GM18499 (cell line): ENCODE results near the gene SLC35D3.
"Not testable (repeated sequence)": the region's sequence is repeated elsewhere in the genome, so short reads cannot be mapped to it uniquely, and the experiment has no call there.

Experiments
- ATAC-seq: cut with Tn5 transposase; IDR thresholded peaks from one replicate; pipeline ENCODE4 v1.9.1; 2021; ENCODE audit warnings: moderate number of reproducible peaks; ENCODE audit not compliant: insufficient read depth, unreplicated experiment

Gene SLC35D3, protein sequence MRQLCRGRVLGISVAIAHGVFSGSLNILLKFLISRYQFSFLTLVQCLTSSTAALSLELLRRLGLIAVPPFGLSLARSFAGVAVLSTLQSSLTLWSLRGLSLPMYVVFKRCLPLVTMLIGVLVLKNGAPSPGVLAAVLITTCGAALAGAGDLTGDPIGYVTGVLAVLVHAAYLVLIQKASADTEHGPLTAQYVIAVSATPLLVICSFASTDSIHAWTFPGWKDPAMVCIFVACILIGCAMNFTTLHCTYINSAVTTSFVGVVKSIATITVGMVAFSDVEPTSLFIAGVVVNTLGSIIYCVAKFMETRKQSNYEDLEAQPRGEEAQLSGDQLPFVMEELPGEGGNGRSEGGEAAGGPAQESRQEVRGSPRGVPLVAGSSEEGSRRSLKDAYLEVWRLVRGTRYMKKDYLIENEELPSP

DNA sequence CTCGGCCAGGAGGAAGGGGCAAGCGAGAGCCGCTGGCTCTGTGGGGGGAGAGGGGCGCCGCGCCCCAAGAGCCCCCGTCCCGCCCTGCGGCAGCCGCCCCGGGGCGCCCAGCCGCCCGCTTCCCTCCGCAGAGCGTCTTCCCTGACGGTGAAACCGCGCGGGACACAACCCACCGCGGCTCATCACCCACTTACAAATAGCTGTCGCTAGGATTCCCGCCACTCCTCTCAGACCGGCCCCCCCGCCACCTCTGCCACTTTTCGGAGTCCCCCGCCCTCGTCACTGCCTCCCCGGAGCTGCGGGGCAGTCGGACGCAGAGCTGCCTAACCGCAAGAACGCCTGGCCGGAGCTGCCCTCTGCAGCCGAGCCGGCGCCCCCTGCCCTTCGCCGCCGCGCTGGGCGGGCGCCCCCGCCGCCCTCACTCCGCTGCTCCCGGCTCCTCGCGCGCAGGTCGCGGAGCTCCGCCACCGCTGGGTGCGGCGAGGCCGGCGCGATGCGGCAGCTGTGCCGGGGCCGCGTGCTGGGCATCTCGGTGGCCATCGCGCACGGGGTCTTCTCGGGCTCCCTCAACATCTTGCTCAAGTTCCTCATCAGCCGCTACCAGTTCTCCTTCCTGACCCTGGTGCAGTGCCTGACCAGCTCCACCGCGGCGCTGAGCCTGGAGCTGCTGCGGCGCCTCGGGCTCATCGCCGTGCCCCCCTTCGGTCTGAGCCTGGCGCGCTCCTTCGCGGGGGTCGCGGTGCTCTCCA, at the start of gene SLC35D3:
Gene SLC35D3 (plus strand): TSS at position 366 of the 749 bp plus-strand sequence. CDS start 128 bp downstream, at position 494.
- no peak for ATAC-seq

DNA sequence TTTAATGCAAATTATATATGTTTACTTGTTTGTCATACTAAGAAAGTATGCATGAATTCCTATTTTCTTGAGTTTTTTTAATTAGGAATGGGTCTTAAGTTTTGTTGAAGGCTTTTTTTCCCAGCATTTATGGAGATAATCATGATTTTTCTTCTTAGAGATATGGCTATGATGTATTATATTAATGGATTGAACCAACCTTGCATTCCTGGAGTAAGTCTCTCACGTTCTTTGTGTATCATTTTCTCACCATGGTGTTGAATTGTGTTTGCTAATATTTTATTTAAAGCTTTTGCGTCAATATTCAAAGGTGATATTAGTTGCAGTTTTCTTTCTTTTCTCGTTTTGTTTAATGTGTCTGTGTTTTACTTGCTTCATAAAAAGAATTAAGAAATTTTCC, 48.4 kb upstream of the SLC35D3 start:
- no peak for ATAC-seq

DNA sequence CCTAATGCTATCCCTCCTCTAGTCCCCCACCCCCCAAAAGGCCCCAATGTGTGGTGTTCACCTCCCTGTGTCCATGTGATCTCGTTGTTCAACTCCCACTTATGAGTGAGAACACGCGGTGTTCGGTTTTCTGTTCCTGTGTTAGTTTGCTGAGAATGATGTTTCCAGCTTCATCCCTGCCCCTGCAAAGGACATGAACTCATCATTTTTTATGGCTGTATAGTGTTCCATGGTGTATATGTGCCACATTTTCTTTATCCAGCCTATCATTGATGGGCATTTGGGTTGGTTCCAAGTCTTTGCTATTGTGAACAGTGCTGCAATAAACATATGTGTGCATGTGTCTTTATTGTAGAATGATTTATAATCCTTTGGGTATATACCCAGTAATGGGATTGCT, 45.6 kb upstream of the SLC35D3 start:
- ATAC-seq = not testable (repeated sequence)

DNA sequence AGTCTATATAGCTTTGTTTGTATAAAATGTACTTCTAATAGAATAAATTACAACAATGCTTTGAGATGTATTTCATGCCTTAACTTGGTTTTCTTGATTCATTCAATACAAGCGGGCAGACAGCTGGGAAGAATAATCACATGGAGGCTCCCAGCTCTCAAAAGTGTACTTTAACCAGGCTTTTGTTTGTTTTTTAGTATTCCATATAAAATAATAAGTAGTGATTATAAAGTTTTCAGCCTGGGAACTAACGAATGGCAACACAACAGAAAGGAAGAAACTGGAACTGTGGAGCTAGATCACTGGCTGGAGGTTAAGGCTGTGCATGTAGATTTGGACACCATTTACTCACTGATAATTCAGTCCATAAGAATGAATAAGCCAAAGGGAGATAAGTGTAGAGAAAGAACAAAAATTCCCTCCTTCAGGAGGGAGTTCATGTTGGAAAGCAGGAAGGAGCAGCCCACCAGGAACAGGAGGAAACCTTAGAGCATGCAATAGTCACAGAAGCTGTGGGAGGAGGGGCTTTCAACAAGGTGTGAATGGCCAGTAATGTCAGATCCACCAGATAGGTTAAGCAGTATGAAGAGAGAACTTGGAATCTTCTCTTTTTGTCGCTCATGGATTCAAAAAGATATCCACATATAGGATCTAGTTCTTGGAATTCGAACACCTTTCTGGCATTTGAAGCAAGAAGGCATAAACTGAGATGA, 41.2 kb upstream of the SLC35D3 start:
- no peak for ATAC-seq

DNA sequence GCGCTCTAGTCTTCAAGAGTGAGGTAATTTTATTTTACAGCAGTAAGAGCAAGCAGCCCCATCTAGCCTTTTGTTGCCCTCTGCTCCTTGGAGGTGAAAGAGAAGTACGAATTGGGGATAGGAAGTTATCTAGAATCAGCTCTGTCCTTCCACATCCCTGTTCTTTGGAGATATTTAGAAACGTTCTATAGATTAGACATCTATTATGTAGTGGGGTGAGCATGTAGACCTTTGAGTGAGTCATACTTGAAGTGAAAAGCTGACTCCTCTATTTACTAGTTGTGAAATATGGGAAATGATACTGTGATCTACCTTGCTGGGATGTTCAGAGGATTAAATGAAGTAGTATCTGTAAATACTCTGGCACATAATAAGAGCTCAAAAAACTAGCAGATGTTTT, 36.0 kb upstream of the SLC35D3 start:
- ATAC-seq = no peak

DNA sequence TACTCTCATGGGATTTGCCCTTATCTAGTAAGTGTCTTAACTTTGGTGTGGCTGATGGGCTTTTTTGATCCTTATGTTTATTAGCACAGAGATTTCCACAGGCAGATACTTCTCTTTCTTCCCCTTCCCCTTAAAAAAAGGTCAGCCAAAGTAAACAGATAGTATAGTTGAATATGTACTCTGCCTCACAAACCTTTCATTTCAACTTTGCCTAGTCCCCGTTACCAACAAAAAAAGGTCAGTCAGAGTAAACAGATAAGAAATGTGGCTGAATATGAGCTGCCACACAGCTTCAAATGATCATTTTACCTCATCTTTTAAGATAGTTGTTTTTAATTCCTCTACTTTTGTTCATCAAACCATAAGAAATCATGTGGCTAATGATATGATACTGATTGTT, 34.1 kb upstream of the SLC35D3 start:
- no peak for ATAC-seq

DNA sequence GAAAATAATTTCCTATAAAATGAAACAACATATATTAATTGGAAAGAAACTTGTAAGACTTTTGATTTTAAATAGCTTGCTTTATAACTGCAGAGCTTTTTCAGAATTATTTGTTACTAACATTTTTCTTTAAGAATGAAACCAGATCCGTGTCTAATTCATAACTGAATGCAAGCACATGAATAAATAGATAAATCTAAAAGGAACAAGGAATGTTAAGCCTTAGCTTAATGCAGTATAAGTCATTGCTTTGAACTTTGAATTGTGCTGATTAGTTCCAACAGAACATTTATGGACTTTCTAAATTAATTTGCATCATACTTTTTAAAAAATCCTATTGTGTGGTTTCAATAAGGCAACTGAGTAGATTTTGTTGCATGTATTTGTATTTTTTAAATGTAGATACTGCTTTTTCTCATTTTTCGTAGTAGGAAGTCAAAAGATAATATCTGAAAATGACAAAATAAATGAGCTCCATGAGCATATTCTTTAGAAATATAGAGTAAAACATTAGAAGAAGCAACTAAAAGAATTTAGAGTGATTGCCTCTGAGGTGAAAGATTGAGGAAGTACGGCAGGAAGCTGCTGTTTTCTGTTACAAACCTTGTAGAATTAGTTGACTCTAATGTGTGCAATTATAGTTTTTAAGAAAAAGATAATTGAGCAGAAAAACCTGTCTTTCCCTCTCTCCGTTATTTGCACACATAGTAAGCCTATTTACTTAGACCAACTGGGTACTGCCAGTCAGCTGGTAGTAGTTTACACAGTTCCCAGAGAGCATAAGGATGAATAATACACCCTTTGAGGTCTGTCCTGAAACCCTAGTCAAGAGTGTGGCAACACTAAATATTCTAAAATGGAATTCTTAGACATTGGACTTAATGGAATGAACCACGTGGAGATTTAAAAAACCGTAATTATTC, 32.6 kb upstream of the SLC35D3 start:
- ATAC-seq = no peak

DNA sequence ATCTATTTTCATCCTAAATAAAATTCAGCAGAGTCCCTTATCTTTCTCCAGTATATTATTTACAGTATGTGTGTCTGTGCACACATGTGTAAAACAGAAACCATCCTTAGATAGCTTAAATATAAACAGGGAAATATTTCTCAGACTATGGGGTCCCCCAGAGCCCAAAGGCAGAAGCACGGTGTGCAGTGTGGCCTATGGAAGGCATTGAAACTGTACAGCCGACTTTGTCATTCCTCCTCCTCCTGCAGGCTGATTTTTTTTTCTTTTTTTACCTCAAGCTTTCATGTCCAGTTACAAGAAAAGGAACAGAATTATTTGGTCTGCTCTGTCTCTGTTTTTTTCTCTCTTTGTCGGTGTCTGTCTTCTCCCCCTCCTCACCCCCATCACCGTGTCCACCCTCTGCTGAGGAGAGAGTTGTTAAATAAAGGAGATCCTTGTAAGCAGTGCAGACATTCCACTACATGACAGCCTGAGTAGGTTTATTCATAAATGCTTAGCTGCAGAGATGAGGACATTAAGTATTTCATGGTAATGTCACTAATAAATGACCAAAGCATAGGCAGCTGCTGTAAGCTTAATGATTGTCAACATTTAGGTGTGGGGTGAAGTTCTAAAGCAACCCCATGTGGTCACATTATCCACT, 31.8 kb upstream of the SLC35D3 start:
- no peak for ATAC-seq

DNA sequence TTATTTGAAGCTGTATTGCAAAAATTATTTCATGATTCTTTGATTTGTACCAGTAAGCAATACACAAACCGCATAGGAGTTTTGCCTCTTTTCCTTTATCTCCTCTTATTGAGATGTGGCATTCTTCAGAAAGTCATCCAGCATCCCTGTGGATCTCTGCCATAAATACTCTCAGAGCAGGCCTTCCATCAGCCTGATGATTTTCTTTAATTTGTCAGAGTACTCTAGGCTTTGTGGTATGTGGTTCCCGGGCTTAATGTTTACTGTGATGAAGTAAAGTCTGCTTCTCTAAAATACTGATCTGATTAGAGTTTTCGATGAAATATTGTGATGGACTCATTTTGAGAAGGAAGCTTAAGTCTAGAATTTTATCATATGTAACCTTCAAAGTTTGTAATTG, 31.1 kb upstream of the SLC35D3 start:
- ATAC-seq = no peak

DNA sequence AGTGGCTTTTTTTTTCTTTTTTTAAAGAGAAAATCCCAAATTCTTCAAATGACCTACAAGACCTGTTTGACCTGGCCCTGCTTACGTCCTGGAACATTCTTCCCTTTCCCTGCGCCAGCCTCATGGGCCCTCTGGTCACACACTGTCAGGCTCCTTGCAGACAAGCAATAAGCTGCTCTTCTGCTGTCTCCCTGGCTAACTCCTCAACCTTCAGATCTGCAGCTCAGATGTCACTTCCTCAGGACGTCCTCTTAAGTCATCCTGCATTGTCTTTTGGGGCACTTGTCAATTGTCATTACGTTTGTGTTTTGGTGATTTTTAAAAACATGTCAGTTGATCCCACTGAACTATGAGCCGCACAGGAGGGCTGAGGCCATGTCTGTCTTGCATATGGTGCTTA, 28.9 kb upstream of the SLC35D3 start:
- no peak for ATAC-seq

DNA sequence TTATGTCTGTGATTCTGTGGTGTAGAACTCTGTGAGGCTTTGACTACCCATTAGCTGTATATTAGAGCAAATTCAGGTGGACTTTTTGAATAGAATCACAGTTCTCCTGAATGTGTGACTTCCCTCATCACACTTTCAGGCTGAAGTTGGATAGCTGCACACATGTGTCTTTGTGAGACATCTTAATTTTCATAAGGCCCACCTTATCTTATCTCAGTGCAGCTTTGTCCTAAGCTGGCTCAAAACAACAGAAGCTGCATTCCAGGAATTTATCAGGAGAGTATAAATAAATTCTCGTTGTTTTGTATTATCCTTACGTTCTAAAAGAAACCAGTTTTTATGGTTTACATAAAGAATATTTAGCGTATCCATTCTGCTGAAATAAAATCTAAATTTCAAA, 26.2 kb upstream of the SLC35D3 start:
- no peak for ATAC-seq

DNA sequence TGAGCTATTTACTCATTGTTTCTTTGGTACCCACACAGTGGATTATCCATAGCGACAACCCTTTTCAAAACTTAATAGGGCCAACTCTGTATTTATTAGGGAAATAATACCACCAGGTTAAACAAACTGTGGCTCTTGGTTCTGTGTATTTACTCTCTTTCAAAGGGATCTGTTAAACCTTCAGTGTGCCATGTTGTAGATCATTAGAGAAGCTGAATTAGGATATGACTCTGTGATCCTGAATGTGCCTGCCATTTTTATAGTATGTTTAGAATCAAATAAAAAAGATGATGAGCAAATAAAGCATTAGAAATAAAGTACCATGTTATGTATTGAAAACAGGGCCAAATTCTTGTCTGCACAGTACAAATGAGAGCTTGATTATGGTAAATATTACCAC, 25.0 kb upstream of the SLC35D3 start:
- ATAC-seq = no peak

DNA sequence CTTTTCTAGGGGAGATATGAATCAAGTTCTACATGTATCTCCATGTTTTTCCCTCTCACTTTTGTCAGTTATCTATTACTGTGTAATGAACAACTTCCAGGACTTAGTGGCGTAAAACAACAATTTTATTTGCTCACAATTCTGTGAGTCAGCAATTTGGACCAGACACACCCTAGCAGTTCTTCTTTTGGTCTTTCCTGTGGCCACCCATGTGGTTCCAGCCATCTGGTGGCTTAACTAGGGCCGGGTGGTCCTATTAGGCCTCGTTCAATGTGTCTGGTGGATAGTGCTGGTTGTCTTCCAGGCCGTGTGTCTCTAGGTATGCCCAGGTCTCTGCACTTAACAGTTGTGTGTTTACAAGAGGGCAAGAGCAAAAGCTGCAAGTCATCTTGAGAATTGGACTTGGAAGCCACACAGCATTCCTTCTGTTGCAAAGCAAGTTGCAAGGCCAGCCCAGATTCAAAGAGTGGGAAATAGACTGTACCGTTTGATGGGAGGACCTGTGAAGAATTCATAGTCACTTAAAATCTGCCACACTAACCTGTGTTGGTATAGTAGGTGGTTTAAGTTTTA, 20.8 kb upstream of the SLC35D3 start:
- no peak for ATAC-seq

DNA sequence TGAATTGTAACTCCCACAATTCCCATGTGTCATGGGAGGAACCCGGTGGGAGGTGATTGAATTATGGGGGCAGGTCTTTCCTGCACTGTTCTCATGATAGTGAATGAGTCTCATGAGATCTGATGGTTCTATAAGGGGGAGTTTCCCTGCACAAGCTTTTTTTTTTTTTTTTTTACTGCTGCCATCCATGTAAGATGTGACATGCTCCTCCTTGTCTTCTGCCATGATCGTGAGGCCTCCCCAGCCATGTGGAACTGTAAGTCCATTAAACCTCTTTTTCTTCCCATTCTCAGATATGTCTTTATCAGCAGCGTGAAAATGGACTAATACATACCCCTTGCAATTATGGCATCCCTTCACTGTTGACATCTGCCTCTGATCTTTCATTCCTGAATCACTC, 17.6 kb upstream of the SLC35D3 start:
- not testable (repeated sequence) for ATAC-seq

DNA sequence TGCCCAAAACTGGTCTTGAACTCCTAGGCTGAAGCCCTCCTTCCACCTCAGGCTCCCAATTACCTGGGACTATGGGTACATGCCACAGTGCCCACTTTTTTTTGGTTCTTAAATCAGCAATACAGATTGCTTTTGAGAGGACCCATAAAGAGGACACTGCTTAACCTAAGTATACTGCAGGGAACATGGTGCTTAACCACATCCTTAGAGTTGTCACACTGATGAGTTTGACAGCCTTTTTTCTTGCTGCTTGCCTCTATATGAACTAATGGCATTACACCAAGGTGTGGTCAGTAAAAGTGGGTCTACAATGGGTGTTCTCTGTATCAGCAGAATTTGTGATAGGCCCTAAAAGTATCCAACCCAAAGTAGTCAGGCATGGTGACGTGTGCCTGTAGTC, 7.2 kb upstream of the SLC35D3 start:
- ATAC-seq = no peak

DNA sequence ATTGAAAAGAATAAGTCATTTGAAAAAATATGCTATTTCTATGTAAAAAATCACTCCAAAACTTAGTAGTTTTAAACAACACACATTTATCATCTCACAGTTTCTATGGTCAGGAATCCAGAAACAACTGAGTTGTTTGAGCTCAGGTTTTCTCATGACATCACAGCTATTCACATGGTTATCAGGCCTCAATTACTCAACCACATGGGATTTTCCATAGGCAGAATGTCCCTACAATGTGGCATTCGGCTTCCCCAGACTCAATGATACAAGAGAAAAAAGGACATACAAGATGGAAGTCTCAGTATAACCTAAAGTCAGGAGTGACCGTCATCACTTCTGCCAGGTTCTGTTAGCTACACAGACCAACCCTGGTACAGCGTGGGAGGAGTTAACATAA, 3.4 kb upstream of the SLC35D3 start:
- ATAC-seq = no peak

DNA sequence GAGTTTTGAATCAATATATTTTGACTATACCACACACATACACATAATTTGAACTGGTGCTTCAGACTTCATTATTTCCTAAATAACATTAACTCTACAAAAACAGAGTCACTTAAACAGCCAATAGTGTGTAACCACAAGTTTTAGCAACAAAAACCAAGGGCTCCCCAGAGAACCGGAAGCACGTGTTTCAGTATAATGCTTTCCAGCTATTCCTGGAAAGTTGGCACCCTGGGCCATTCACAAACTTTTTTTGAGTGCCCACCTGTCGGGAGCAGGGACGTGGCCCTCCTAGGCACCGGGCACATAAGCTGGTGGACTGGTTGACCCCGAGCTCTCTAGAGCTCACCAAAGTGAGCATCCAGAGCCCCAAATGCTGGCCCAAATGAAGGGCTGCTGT, 1.9 kb upstream of the SLC35D3 start:
- ATAC-seq = no peak

DNA sequence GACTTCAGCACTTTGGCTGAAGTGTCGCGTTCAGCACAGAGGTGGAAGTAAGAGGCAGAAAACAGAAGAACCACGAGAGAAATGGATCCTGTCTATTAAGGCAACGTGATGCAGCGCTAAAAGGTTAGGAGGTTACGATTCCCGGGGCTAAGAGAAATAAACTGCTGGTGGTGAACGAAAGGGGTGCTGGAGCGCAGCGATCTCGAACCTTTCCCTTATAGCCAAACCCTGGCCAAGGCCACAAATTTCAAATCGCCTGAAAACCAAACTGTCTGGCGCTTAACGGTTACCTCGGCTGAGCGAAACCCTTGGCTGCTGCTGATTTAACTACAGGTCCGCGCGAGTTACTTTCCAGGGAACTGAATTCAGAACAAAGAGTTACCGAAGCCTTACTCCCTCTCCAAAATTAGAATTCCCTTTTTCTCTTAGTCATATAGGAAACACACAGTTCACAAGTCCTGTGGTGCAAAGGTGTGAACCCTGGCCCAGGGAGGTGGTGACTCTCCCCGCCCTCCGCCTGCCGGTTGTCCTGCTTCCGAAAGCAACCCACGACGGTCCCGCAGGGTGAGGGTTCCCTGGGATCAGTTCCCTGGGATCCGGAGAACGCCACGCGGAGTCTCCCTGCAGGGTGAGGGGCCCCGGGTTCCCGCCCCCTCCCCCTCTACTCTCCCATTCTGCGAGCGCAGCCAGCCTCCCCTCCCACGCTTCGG, 1.3 kb upstream of the SLC35D3 start:
- ATAC-seq = no peak
